Muscle of back (tissue), 11 donors: Measurements from ENCODE around the gene PLCD3. TPM values are rescaled to one million over a fixed set of nuclear protein-coding genes. Genes with fewer than 3 reads are reported as not detected.

Source experiments
- DNase-seq, 3 donors: peaks; one replicate each; pipeline versions ENCODE4 v3.0.0 to v3.0.0-alpha.2; 2013
- polyA plus RNA-seq, 10 donors: library from polyadenylated mRNA; unstranded; fragments of 120-200 nt; gene quantifications; one replicate each; pipeline ENCODE4 v1.2.1, GENCODE V29; 2013; ENCODE audit not compliant: insufficient read length in 10 of 10

PLCD3 gene
- polyA plus RNA-seq, 10 donors, result 20.3 to 38.5 (median 32.2) TPM

GRCh38 chr17:45103269-45103795 is 29.0 kb downstream of the PLCD3 start:
- DNase-seq, result no peak

GRCh38 chr17:45102856-45103255 is 29.5 kb downstream of the PLCD3 start:
- no peak for DNase-seq

- no peak for DNase-seq
Observed at GRCh38 chr17:45101883-45102811, 30.2 kb downstream of the PLCD3 start.

- no peak for DNase-seq
Observed at GRCh38 chr17:45101546-45101882, 30.8 kb downstream of the PLCD3 start.

GRCh38 chr17:45098869-45099616 is 33.3 kb downstream of the PLCD3 start:
- peak; percentile 61 to 85 (median 80) for DNase-seq

GRCh38 chr17:45098081-45098868 is 34.0 kb downstream of the PLCD3 start:
- no peak for DNase-seq

GRCh38 chr17:45096926-45097325 is 35.4 kb downstream of the PLCD3 start:
- no peak for DNase-seq

GRCh38 chr17:45096141-45096540 is 36.2 kb downstream of the PLCD3 start:
- DNase-seq, result no peak

- DNase-seq, result no peak
Observed at GRCh38 chr17:45093444-45094110, 38.7 kb downstream of the PLCD3 start.

GRCh38 chr17:45092911-45093430 is 39.3 kb downstream of the PLCD3 start:
- peak in 1 of 3 donors; percentile 93 for DNase-seq

- no peak for DNase-seq
Observed at GRCh38 chr17:45091778-45092425, 40.4 kb downstream of the PLCD3 start.

- DNase-seq, result no peak
Observed at GRCh38 chr17:45090711-45091110, 41.6 kb downstream of the PLCD3 start.

- no peak for DNase-seq
Observed at GRCh38 chr17:45088741-45089140, 43.6 kb downstream of the PLCD3 start.

- DNase-seq, result no peak
Observed at GRCh38 chr17:45087978-45088377, 44.3 kb downstream of the PLCD3 start.

GRCh38 chr17:45087504-45087975 is 44.8 kb downstream of the PLCD3 start:
- DNase-seq, result no peak

GRCh38 chr17:45086865-45087503 is 45.3 kb downstream of the PLCD3 start:
- no peak for DNase-seq

GRCh38 chr17:45086391-45086790 is 45.9 kb downstream of the PLCD3 start:
- DNase-seq, result no peak

- no peak for DNase-seq
Observed at GRCh38 chr17:45081047-45081703, 51.1 kb downstream of the PLCD3 start.

- DNase-seq, result no peak
Observed at GRCh38 chr17:45077643-45078042, 54.7 kb downstream of the PLCD3 start.
